ENCODE data around the gene SCIN.
"Not testable (repeated sequence)": the region's sequence is repeated elsewhere in the genome, so short reads cannot be mapped to it uniquely, and the experiment has no call there.

The SCIN gene

GRCh38 chr7:12690041-12690878 lies 119.7 kb downstream of the SCIN start:
- no peak for DNase-seq

- not testable (repeated sequence) for DNase-seq
Observed at GRCh38 chr7:12691388-12691787, 120.9 kb downstream of the SCIN start.

DNA sequence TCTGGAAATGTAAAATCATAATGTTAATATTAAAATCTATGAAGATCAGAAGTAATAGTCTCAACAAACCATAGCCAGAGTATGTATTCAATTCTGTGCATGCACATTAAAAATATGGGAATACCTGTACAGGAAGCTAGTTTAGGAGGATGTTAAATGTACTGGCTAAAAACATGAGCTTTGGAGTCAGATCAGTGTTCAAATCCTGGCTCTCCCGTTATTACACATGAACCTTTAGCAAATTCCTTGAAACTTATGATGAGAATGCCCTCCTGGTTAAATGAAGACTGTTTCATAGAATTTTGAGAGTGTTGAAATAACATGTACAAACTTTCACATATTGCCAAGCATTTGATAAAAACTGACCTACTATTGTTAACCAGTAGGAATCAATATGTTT lies 121.5 kb downstream of the SCIN start:
- DNase-seq: no peak

DNA sequence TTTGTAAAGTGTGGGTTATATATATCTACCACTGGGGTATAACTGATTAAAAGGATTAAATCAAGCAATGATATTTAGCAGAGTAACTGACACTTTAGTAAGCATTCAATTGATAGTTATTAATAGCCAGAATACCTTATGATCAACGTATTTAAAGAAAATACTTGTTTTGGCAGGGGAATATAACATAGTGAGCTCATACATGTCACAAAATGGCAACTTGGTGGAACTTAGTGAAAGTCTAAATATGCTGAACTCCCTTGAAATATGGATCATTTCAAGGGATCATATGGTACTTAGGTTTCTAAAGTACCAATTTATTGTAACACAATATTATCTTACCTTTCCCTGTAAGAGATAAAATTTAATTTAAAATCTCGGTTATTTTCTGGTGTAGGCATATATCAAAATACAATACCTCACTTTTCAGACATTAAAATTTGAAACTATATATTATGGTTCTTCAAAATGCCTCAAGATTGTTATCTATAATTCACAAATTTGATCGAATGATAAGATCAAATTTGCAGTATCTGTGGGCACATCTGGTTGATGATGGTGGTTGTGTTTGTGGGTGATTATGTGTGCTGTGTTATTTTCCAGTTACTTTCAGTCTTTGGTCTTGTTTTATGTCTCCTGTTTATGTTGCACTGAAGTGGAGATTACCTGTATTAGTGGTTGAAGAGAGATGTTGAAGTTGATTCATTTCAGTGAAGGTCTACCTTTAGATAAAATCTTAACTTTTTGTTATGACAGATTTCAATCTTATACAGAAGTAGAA lies 122.1 kb downstream of the SCIN start:
- no peak for DNase-seq

GRCh38 chr7:12694817-12695216 lies 124.3 kb downstream of the SCIN start:
- peak; percentile 13 for DNase-seq

- peak; percentile 72 for DNase-seq
Observed at GRCh38 chr7:12695965-12696364, 125.4 kb downstream of the SCIN start.

GRCh38 chr7:12699299-12699698 lies 128.8 kb downstream of the SCIN start:
- DNase-seq: peak; percentile 91

- peak; percentile 24 for DNase-seq
Observed at GRCh38 chr7:12701433-12701832, 130.9 kb downstream of the SCIN start.

- no peak for DNase-seq
Observed at GRCh38 chr7:12703881-12704280, 133.4 kb downstream of the SCIN start.

- no peak for DNase-seq
Observed at GRCh38 chr7:12705878-12706277, 135.4 kb downstream of the SCIN start.

GRCh38 chr7:12706900-12707536 lies 136.5 kb downstream of the SCIN start:
- peak; percentile 87 for DNase-seq

DNA sequence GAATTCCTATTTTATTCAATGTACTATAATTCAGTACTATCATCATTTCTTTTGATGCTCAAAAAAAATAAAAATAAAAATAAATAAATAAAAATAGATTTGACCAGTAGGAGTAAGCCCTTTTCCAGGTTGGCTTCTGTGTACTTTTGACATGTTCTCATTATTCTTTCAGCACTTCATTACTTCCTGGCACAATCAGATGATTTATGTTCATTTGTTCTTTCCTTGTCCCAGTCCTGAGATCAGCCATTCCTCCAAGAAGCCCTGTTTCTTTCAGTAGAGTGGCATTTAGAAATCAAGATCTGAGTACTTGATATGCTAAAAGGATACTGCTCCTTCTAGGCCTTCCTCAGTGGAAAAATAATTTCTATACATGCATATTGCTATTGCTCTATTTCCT lies 137.8 kb downstream of the SCIN start:
- DNase-seq: no peak
